Tibial nerve (tissue), 4 donors: ENCODE measurements around the gene SLC7A6.

Experiments
- EP300 ChIP-seq, 2 donors: sonication (generic); formaldehyde crosslinking; IDR thresholded peaks; one replicate each; pipeline ENCODE4 v1.6.1; 2017; ENCODE audit warnings: antibody characterized with exemption in 2 of 2, mild to moderate bottlenecking in 1 of 2
- POLR2A ChIP-seq, 2 donors: fragments of 450-650 bp; IDR thresholded peaks; one replicate each; pipeline ENCODE4 v1.6.1; 2017; ENCODE audit warnings: antibody characterized with exemption in 2 of 2, mild to moderate bottlenecking in 2 of 2, moderate library complexity in 2 of 2
- TF ChIP-seq, protein P1 (sequence below), 5 experiments: fragments of 200-600 bp in 3 of 5; fragments of 450-650 bp in 2 of 5; sonication (generic) in 3 of 5; IDR thresholded peaks; one replicate each; pipeline ENCODE4 v1.5.1; 2016 to 2019; ENCODE audit warnings: antibody characterized with exemption in 5 of 5, mild to moderate bottlenecking in 3 of 5, moderate library complexity in 2 of 5

- no peak for TF ChIP-seq POLR2A (IDR thresholded peaks at IDR 0.05)
- TF ChIP-seq, protein P1, sequence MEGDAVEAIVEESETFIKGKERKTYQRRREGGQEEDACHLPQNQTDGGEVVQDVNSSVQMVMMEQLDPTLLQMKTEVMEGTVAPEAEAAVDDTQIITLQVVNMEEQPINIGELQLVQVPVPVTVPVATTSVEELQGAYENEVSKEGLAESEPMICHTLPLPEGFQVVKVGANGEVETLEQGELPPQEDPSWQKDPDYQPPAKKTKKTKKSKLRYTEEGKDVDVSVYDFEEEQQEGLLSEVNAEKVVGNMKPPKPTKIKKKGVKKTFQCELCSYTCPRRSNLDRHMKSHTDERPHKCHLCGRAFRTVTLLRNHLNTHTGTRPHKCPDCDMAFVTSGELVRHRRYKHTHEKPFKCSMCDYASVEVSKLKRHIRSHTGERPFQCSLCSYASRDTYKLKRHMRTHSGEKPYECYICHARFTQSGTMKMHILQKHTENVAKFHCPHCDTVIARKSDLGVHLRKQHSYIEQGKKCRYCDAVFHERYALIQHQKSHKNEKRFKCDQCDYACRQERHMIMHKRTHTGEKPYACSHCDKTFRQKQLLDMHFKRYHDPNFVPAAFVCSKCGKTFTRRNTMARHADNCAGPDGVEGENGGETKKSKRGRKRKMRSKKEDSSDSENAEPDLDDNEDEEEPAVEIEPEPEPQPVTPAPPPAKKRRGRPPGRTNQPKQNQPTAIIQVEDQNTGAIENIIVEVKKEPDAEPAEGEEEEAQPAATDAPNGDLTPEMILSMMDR (IDR thresholded peaks at IDR 0.05), result no peak
- TF ChIP-seq EP300 (IDR thresholded peaks at IDR 0.05), result no peak
Measured at GRCh38 chr16:68348639-68349445, 84.5 kb downstream of the SLC7A6 start.
